GM19455 (cell line): ENCODE results near the gene FAR2.
A peak's percentile ranks its signal among the peaks of the same experiment; 100 is the strongest.
"Not testable (repeated sequence)": the region's sequence is repeated elsewhere in the genome, so short reads cannot be mapped to it uniquely, and the experiment has no call there.

Experiments used
- ATAC-seq: cut with Tn5 transposase; IDR thresholded peaks from one replicate; pipeline ENCODE4 v1.9.1; 2021; ENCODE audit not compliant: unreplicated experiment

FAR2 gene

DNA sequence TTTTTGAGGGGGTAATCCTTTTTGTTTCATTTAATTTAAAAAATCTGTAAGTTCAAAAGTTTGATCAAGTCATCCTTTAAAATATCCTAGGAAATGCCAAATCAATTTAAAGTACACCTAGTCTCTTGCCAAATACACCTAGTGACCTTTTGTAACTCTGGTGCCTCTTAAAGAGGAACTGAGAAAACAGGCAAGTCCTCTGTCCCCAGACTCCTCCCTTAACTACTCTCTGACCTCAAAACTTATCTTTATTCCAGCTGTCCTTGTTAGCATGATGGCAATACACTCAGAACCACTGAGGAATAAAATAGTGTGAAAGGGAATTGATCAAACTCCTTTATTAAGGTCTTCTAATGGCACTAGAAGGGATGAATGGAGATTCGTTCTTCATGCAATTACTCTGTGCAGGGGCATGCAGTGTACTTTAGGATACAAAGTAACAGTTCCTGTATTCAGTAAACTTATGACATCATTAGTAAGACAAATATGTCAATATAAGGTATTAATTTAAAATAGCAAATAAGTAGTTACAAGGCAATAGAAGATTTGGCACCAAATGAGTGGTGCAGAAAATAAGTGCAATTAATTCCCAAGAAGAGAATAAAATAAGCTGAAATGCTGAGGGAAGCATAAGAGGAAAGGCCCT lies 3.3 kb downstream of the FAR2 start:
- ATAC-seq, result peak; percentile 95

DNA sequence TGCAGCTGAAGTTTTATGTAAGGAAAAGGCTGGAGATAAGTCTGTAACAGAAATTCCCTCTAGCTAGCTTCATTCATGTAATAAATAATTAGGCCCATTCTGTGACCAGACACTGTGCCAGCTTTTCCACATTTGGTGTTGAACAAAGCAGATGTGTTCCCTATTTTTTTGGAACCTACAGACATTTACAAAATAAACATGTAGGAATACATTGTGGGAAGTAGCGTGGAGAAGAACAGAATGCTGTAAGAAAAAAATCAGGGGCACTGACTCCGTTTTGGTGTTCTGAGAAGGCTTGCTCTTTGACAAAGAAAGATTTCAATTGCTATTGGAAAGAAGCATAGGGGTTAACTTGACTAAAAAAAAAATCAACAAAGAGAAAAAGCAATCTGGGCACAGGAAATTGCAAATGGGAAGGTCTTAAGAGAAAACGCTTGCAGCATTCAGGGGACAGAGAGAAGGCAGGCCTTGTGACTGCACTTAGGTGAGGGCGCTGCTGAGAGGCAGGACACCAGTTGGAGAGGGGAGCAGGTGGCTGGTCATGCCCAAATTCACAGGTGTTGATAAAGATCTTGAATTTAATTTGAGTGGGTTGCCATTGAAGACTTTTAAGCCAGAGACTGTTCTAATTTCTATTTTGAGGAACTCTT lies 4.0 kb downstream of the FAR2 start:
- no peak for ATAC-seq

DNA sequence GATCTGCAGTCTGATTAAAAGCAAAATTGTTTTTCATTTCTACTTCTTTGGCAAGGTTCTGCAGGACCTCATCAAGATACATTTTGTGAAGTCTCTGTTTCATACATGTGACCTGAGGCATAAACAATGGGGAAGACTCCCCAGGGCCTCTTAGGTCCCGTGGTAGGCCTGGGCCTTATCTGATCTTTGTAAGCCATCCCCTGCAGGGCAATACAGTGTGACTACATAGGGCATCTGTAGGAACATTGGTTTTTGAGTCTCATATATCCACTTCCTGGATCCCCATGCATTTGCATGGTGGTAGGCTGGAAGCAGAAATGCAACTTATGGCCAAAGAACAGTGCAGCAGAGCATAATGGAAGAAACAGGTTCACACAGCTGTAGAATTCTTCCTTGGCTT lies 6.0 kb downstream of the FAR2 start:
- no peak for ATAC-seq

DNA sequence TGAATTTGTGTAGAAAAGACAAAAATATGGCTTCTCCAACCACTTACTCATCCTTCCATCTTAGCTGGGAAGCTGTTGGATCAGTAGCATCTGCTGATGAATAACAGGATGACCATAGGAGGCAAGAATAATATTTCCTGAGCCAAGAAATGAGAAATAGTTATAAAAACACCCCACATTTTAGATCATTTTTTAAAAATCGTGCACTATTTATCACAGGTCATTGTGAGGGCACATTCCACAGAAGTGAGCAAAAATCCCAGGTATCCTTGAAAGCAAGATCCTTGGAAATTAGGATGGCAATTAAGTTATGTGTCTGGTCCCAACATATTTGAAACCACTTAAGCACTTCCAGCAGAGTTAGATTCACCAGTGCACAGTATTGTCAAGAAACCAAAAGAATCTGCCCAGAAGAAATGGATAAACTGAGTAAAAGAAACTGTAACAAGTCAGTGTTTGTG lies 8.4 kb downstream of the FAR2 start:
- ATAC-seq, result no peak

DNA sequence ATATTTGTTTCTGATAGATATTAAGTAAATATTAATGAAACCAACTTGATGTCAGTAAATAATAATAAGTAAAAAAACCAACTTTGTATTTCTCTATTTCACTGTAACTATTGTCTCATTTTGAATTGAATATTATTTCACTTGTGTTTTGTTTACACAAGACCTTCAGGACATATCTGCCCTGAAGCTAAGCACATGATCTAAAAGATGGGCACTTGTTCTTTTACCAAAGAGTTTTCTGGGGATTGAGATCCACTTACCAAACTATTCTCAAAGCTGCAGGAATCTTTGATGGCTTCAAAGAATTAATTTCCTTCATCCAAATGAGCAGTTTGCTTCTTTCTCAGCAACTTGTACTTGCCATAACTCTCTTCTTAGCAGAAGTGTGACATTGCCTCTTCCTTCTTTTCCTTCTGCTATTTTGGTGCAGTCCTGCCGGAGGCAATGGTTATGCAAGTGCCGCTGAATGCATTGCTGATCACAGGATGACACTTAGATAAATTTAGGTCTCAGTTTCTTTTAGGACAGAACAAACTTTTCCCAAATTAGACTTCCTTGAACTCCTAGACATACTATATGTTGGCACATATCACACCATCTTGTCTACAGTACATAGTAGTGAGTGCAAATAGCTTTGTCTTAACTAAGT lies 9.2 kb downstream of the FAR2 start:
- ATAC-seq, result no peak

DNA sequence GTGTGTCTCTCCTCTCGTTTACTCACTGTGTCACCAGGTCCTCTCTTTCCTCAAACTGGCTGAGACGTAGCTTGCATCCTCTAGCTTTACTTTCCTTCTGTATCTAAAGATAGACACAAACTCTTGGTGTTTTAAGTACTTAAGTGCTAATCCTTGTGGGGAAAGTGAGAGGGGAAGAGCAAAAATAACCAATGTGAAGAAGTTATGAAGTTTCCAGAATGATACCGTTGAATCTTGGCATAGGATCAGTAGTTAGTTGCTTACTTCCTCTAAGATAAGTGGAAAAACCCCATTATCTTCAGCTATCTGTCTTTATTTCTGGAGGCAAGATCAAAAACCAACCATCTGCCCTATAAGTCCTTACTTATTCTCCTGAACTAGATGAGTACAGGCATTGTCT lies 10.6 kb downstream of the FAR2 start:
- ATAC-seq, result no peak

DNA sequence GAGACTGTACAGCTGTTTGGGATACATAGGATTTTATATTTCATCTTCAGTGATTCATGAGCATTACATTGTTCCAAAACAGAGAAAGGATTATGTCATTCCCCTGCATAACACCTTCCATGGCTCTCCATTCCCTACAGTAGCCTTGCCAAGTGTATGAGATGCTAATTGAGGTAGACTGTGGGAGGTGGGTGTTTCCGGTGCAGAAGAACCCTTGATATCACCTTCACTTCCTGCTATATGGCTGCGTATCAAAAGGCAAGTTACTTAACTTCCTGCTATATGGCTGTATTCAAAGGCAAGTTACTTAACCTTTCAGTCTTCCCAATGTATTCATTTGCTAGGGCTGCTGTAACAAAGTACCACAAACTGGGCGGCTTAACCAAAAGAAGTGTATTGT lies 11.2 kb downstream of the FAR2 start:
- no peak for ATAC-seq

DNA sequence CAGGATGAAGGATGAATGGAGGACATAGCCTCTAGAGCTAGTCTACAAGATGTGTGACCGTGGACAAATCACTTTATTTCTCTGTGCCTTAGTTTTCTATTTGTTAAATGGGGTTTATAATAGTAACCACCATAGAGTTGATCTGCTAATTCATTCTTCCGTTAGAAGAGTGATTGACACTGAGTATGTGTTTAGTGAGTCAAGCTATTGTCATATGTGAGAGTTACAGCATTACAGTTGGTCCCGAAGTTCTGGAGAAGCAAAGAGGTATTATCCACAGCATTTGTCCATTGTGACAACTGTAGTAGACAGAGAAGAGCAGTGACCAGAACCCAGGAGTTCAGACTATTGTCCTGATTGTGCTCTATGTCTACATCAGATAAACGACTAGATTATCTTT lies 14.1 kb downstream of the FAR2 start:
- ATAC-seq, result no peak

DNA sequence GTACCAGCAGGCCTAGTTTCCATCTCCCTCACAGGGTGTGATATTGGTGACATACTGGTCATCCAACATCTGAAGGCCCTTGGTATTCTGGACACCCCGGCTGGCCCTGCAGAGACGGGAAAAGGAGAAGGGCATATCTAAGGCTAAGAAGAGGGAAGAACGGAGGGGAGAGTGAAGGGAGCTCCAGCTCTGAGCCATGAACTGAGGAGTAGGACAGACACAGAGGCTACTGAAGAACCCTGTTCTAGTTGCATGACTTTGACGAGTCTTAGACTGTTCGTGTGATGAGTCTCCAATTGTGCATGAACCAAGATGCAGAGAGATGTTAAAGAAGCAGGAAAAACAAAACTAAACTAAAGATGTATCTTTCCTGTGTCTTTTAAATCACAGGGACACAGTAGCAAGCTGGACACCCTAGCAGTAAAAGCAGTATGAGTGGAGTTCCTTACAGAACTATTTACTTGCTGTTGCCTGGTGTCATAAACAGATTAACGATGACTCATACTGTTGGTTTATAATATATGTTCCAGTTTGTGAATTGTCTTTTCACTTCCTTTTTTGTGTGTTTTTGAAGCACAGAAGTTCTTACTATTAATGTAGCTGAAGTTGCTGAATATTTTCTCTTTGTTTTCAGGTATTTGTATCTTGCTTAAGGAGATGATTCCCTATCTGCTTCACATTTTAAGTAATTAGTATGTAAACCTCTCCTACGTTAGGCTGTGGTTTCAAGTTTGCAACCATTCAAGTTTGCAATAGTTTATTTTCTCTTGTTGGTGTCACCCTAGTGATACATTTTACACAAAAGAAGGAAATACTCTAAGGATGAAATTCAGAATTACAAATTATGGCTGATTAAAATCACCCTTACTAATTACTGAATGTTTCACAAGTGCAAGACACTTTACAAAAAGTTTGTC lies 15.7 kb downstream of the FAR2 start:
- peak; percentile 100 for ATAC-seq

DNA sequence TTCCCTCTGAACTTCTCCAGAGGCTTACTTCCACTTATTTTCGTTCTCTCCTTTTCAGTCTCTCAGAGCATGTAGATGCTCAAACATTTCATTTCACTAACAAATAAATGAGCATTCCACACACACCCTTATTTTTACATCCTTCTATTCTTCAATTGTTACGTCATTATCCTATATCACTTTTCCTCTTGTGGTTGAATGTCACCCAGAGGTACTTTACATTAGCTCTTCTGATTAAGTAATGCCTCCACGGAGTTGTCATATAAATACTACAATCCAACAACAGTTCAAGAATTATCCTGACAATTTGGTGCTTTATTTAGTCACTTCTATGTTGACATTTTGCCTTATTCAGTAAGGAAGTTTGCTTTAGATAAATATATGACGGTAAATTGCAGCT lies 18.4 kb downstream of the FAR2 start:
- ATAC-seq, result no peak

DNA sequence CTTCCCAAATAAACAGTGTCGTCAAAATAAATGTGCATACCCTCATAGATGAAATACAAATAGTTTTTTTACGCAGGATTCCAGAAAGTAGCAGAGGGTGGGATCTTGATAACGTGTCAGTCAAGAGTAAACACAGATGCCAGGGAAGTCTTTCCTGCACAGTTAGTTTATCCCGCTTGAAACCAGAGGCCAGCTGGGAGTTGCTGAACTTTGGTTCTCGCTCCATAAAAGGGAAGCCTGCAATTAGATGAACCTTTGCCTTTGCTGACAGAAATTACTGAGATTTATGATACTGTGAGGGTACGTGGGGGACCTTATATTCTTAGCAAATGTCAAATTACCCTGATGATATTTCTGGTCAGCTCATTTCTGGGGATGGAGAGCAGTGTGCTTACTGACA lies 18.9 kb downstream of the FAR2 start:
- no peak for ATAC-seq

DNA sequence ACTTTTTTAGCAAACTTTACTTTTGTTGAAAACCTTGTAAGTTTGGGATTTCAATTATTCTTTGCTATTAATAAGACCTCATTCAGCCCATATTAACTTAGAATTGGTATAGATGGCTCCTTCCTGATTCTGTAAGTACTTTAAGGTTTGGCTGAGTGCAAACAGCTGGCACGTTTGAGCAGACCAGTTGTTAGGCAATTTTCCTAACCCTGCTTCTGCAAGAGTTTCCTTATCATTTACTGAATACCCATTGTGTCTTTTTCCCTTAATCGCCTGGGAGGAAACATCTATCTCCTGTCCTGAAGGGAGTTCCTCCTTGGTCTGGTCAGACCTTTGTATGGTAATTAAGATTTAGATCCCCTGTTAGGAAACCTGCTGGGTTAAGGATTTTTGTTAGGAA lies 20.9 kb downstream of the FAR2 start:
- not testable (repeated sequence) for ATAC-seq

DNA sequence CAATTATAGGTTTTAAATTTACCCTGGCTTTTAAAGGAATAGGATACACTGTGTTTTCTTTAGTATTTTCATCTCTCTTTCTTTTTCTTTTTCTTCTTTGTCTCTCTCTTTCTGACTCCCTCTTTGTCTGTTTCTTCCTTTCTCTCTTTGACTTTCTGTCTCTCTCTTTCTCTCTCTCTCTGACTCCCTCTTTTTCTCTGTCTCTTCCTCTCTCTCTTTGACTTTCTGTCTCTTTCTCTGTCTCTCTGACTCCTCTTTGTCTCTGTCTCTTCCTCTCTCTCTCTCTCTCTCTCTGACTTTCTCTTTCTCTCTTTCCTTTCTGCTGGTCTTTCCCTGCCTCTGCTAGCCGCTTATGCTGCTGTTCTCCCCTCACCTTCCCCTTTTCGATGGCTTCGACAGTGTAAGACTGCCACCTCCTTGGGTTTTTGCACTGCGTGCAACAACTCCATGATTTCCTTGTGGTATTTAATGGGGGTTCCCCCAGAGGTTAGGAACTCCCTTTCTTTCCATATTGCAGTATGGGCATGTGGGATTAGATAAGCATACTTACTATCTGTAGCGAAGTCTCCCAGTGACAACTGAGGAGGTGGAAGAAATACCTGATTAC lies 21.5 kb downstream of the FAR2 start:
- not testable (repeated sequence) for ATAC-seq

DNA sequence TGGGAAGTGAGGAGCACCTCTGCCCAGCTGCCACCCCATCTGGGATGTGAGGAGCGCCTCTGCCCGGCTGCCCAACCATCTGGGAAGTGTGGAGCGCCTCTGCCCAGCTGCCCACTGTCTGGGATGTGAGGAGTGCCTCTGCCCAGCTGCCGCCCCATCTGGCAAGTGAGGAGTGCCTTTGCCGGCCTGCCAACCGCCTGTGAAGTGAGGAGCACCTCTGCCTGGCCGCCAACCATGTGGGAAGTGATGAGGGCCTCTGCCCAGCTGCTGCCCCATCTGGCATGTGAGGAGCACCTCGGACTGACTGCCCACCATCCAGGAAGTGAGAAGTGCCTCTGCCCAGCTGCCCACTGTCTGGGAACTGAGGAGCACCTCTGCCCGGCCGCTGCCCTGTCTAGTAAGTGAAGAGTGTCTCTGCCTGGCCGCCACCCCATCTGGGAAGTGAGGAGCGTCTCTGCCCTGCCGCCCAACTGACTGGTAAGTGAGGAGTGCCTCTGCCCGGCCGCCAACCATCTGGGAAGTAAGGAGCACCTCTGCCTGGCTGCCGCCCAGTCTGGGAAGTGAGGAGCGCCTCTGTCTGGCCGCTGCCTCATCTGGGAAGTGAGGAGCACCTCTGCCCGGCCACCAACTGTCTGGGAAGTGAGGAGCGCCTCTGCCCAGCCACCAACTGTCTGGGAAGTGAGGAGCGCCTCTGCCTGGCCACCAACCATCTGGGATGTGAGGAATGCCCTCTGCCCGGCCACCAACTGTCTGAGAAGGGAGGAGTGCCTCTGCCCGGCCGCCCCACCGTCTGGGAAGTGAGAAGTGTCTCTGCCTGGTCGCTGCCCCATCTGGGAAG lies 22.6 kb downstream of the FAR2 start:
- ATAC-seq, result no peak

DNA sequence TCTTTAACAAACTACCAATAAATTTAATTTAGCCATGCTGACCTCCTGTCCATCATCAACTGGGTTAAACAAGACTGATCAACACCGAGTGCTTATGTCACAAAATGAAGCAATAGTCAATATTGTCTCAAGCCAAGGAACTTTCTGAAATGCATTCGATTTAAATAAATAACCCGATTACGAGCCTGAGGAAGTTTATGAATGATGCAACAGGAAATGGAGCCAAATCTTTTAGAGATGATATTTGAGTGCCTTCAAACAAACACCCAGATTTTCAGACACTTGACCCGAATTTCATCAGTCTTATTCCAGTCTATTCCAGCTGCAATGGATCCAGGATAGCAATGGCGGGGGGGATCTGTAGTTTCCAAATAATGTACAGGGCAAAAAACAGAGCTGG lies 27.9 kb downstream of the FAR2 start:
- no peak for ATAC-seq

DNA sequence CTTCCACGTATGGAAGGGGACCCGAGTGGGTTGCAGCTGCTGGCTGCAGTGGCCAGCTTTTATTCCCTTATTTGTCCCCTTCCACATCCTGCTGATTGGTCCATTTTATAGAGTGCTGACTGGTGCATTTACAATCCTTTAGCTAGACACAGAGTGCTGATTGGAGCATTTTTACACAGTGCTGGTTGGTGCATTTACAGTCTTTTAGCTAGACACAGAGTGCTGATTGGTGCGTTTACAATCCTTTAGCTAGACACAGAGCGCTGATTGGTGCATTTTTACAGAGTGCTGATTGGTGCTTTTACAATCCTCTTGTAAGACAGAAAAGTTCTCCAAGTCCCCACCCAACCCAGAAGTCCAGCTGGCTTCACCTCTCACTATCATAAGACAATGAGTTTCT lies 33.2 kb downstream of the FAR2 start:
- not testable (repeated sequence) for ATAC-seq

DNA sequence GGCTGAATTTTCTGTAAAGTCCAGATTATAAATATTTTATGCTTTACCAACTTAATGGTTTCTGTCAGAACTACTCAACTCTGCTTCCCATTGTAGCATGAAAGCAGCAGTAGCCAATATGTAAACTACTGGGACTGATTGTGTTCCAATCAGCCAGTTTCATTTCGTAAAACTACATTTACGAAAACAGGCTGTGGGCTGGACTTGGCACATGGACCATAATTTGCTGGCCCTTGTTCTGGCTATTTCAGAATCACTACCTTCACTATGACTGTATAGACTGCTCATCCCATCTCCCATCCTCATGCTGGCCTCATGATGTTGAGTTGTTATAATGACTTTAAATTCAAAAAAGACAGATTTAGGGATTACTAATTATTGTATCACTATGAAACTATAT lies 38.7 kb downstream of the FAR2 start:
- no peak for ATAC-seq

DNA sequence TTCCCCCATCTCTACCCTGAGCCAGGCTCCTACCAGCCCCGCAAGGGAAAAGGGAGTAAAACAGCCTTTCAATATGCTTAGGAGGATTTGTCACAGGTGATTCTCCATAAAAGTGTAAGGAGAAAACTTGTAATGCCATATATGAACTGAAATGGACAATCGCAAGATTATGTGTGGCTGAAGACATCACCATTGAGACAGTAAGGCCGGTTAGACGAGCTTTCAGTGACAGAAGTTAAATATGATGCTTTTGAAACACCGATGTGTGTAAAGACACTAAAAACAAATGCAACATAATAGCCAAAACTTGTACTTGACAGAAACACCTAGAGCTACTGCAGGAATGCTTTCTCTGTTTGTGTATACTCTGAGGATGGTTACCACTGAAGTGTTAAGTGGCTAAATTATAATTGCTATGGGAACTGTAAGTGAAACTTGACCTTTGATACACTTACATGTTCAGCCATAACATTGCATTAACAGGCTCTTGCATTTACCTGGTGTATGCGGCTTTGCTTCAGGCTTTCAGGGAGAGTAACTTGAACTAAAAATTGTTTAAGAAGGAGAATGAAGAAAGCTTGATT lies 42.3 kb downstream of the FAR2 start:
- ATAC-seq, result no peak

DNA sequence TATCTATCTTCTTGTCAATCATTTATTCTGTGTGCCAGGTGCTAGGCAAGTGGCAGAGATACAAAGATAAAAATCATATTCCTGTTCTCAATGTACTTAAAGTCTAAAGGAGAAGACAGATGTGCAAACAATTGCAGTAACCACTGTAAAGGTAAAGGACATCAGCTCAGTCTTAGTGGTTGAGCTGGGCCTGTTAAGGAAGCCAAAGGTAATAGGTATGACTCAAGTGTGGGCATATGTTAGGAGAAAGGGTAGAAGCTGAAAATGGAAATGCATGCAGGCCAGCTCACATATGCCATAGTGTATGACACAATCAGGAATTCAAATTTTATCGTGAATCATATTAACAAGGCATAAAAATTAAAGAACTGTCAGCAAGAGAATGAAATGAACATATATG lies 49.8 kb downstream of the FAR2 start:
- no peak for ATAC-seq

DNA sequence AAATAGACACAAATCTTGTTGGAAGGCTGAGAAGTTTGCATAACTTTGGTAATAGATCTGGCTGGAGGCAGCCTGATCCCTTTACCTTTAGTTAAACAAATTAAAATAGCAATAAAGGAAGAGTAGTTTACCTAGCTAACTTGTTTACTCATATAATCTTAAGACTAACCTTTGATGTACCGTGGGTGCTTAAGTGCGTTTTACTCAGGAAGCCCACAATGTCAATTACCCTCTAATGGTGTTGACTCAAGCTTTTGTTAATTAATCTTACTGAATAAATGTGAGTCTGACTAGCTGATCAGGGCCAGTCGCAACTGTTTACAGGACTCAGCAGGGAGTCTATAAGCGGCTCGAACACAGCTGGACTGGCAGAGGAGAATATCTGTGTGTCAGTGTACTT lies 51.5 kb downstream of the FAR2 start:
- ATAC-seq, result no peak
